Lung (tissue), 12 donors: ENCODE data around the gene MLIP. TPM values are rescaled to one million over a fixed set of nuclear protein-coding genes. Genes with fewer than 3 reads are reported as not detected.
"Not testable (repeated sequence)": the region's sequence is repeated elsewhere in the genome, so short reads cannot be mapped to it uniquely, and the experiment has no call there.

Source experiments
- ATAC-seq: fragments of 200-7000 bp; cut with Tn5 transposase; one replicate; pipeline ENCODE4 v1.9.1; 2020; ENCODE audit warnings: moderate number of reproducible peaks; ENCODE audit not compliant: insufficient read depth, low FRiP score
- DNase-seq, 3 donors: peaks; one replicate each; pipeline ENCODE4 v3.0.0-alpha.2; 2013 to 2017
- H3K27ac ChIP-seq, 2 donors: one replicate each; pipeline ENCODE4 v1.5.1; 2013; ENCODE audit warnings: mild to moderate bottlenecking in 2 of 2, moderate library complexity in 2 of 2, control low read depth in 1 of 2, inconsistent platforms in 1 of 2, low read depth in 1 of 2, low read length in 1 of 2
- H3K27me3 ChIP-seq, 3 donors: one replicate each; pipeline ENCODE4 v1.5.1; 2013; ENCODE audit warnings: low read length in 2 of 3; ENCODE audit not compliant: control insufficient read depth in 3 of 3, insufficient read depth in 3 of 3
- H3K36me3 ChIP-seq, 4 donors: one replicate each; pipeline ENCODE4 v1.5.1; 2013; ENCODE audit warnings: low read length in 4 of 4, mild to moderate bottlenecking in 1 of 4, moderate library complexity in 1 of 4; ENCODE audit not compliant: control insufficient read depth in 4 of 4, insufficient read depth in 4 of 4
- H3K4me1 ChIP-seq, 5 donors: one replicate each; pipeline ENCODE4 v1.5.1; 2013; ENCODE audit warnings: low read length in 5 of 5, mild to moderate bottlenecking in 2 of 5, moderate library complexity in 1 of 5; ENCODE audit not compliant: control insufficient read depth in 5 of 5, insufficient read depth in 5 of 5
- H3K4me3 ChIP-seq: one replicate; pipeline ENCODE4 v1.5.1; 2013; ENCODE audit warnings: mild to moderate bottlenecking, control low read depth, moderate library complexity
- H3K9ac ChIP-seq, 2 donors: one replicate each; pipeline ENCODE4 v1.5.1; 2013; ENCODE audit warnings: low read length in 2 of 2, control low read depth in 1 of 2; ENCODE audit not compliant: insufficient read depth in 1 of 2
- H3K9me3 ChIP-seq, 4 donors: one replicate each; pipeline ENCODE4 v1.5.1; 2013; ENCODE audit warnings: low read length in 3 of 4, mild to moderate bottlenecking in 1 of 4, moderate library complexity in 1 of 4; ENCODE audit not compliant: control insufficient read depth in 4 of 4, insufficient read depth in 3 of 4
- CTCF ChIP-seq: IDR thresholded peaks from 2 replicates; pipeline ENCODE4 v1.5.1; 2012; ENCODE audit warnings: mild to moderate bottlenecking; ENCODE audit errors: control extremely low read depth, extremely low read depth
- WGBS, 2 donors: extraction: QIAGEN DNeasy Blood & Tissue Kit; methylation state at CpG; one replicate each; pipeline ENCODE4 v1.1.7; 2013; 5-methylcytosine and 5-hydroxymethylcytosine counted together
- polyA plus RNA-seq, 2 donors: library from polyadenylated mRNA; stranded (reverse); fragments of 200-250 nt; gene quantifications; one replicate each; pipeline ENCODE4 v1.2.1, GENCODE V29; 2013
- total RNA-seq, 2 donors: library from RNA; depleted of rRNA in 1 of 2; stranded (reverse); fragments of >200 nt in 1 of 2; gene quantifications; one replicate each; pipeline ENCODE4 v1.2.1, GENCODE V29; 2014 to 2021
- donor health status: control.
- donor health status: control.
- donor health status: Bipolar disorder and iron deficiency.
- donor health status: healthy.
- donor health status: DM: yes; HTN: yes; CAD: no.

MLIP gene
- total and polyA plus RNA-seq, 4 donors = 0.16 to 1.3 (median 0.35) TPM

- no peak overlapping the region for H3K4me3 ChIP-seq
- H3K4me1 ChIP-seq = peaks cover 0 to 12% (median 0%) of the 10 kb centered on the region in 5 donors
- no peaks in the 10 kb centered on the region for H3K27me3 ChIP-seq
- no peaks in the 10 kb centered on the region for H3K9me3 ChIP-seq
- no peak overlapping the region for H3K27ac ChIP-seq
- peaks cover 0 to 3% (median 0%) of the 10 kb centered on the region in 4 donors for H3K36me3 ChIP-seq
- WGBS, 2 donors = 89 to 93% methylated on average over 3 of the region's 3 CpGs
- no peak for DNase-seq
- H3K9ac ChIP-seq = no peak overlapping the region
- TF ChIP-seq CTCF = no peak
- ATAC-seq = no peak
These were observed 85.7 kb downstream of the MLIP start for GRCh38 chr6:54196905-54197304.

- DNase-seq = no peak
- 79 to 92% methylated on average over 3 of the region's 3 CpGs for WGBS, 2 donors
- no peak for ATAC-seq
These were observed 86.9 kb downstream of the MLIP start for GRCh38 chr6:54198134-54198533.

GRCh38 chr6:54203474-54204035 lies 92.3 kb downstream of the MLIP start:
- not testable (repeated sequence) for H3K9me3 ChIP-seq, H3K4me3 ChIP-seq, H3K4me1 ChIP-seq, H3K27me3 ChIP-seq, DNase-seq, ATAC-seq, H3K9ac ChIP-seq, H3K27ac ChIP-seq, H3K36me3 ChIP-seq
- 95 to 96% methylated on average over 16 of the region's 16 CpGs for WGBS, 2 donors

More at GRCh38 chr6:54198134-54198533, 86.9 kb downstream of the MLIP start:
- no peak overlapping the region for H3K9ac ChIP-seq
- H3K4me3 ChIP-seq = no peak overlapping the region
- H3K27ac ChIP-seq = no peak overlapping the region
- no peak for TF ChIP-seq CTCF
- peaks cover 0 to 3% (median 0%) of the 10 kb centered on the region in 4 donors for H3K36me3 ChIP-seq
- peaks cover 0 to 5% (median 0%) of the 10 kb centered on the region in 5 donors for H3K4me1 ChIP-seq
- no peaks in the 10 kb centered on the region for H3K9me3 ChIP-seq
- no peaks in the 10 kb centered on the region for H3K27me3 ChIP-seq

- Histone ChIP-seq H3K4me3 (no peak overlapping the region), H3K9ac (no peak overlapping the region), H3K9me3 (no peaks in the 10 kb centered on the region), H3K36me3 (no peaks in the 10 kb centered on the region), H3K4me1 (peaks cover 0 to 9% (median 0%) of the 10 kb centered on the region in 5 donors), H3K27me3 (no peaks in the 10 kb centered on the region), H3K27ac (peak overlapping the region in 1 of 2 donors; percentile 72)
- no peak for TF ChIP-seq CTCF
- ATAC-seq (no peak), DNase-seq (peak; percentile 25 to 91 (median 87))
- 61 to 72% methylated on average over 2 of the region's 2 CpGs for WGBS, 2 donors
These were observed 93.8 kb downstream of the MLIP start for GRCh38 chr6:54204921-54205591.
